Measurements from ENCODE around the gene LATS1.
A peak's percentile ranks its signal among the peaks of the same experiment; 100 is the strongest.

LATS1 gene

DNA sequence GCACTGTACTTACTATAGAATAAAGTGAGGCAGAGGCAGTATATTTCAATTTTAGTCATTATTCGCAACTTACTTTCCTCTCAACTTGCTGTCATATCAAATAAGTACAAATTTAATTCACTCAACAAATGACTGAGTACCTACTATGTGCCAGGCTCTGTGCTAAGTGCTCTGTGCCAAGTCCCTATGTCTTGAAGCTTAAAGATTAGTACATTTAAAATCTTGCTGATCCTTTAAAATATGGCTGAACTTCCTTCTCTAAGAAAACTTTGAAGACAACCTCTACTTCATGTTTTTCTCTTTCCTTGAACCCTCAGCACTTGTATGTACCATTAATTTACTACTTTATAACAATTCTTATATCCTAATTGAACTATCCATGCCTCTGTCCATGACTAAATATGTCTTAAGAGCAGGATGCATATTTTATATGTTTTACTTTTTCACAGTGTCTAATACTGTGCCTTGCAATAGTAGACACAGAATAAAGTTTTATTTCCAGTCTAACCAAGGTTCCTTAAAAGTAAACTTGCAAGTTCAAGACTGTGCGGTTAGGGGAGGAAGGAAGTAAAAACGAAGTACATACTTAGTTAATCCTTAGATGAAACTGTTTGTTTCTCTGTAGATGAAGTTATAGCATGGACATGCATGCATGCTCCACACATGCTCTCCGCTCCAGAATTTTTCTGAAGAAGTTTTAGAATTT is 10.0 kb upstream of the LATS1 start:
- CTCF ChIA-PET = no interaction called here
- DNase-seq (ENCODE audit: low spot score) = no peak
- H3K27ac ChIP-seq = no peak overlapping the region
- POLR2A ChIA-PET (ENCODE audit: low non-redundant PET) = no interaction called here
- TF ChIP-seq, protein P1, sequence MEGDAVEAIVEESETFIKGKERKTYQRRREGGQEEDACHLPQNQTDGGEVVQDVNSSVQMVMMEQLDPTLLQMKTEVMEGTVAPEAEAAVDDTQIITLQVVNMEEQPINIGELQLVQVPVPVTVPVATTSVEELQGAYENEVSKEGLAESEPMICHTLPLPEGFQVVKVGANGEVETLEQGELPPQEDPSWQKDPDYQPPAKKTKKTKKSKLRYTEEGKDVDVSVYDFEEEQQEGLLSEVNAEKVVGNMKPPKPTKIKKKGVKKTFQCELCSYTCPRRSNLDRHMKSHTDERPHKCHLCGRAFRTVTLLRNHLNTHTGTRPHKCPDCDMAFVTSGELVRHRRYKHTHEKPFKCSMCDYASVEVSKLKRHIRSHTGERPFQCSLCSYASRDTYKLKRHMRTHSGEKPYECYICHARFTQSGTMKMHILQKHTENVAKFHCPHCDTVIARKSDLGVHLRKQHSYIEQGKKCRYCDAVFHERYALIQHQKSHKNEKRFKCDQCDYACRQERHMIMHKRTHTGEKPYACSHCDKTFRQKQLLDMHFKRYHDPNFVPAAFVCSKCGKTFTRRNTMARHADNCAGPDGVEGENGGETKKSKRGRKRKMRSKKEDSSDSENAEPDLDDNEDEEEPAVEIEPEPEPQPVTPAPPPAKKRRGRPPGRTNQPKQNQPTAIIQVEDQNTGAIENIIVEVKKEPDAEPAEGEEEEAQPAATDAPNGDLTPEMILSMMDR (conservative IDR thresholded peaks at IDR 0.05; ENCODE audit: low read depth) = no peak

DNA sequence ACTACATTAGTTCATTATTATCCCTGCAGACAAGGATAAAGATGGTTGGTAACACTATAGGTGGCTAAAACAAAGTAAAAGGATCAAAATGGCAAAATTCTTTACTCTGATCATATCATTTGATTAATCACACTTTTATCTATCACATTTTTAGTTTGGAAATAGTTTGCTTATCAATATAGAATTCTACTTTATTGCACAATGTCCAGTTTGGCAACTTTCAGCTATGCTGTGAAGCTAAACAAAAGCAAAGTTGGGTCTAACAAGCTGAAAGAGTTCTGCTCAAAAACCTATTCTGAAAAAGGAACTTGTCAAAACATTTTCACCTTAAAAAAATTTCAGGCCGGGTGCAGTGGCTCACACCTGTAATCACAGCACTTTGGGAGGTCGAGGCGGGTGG is 7.9 kb upstream of the LATS1 start:
- no peak for DNase-seq (ENCODE audit: low spot score)
- TF ChIP-seq, protein P1 (conservative IDR thresholded peaks at IDR 0.05; ENCODE audit: low read depth) = no peak
- no peak overlapping the region for H3K27ac ChIP-seq
- POLR2A ChIA-PET (ENCODE audit: low non-redundant PET) = no interaction called here
- CTCF ChIA-PET = interaction anchor here (0.8 kb wide), 1 partner anchor 29 kb away, joined by 3 read pairs; no protein-coding TSS in a partner anchor

DNA sequence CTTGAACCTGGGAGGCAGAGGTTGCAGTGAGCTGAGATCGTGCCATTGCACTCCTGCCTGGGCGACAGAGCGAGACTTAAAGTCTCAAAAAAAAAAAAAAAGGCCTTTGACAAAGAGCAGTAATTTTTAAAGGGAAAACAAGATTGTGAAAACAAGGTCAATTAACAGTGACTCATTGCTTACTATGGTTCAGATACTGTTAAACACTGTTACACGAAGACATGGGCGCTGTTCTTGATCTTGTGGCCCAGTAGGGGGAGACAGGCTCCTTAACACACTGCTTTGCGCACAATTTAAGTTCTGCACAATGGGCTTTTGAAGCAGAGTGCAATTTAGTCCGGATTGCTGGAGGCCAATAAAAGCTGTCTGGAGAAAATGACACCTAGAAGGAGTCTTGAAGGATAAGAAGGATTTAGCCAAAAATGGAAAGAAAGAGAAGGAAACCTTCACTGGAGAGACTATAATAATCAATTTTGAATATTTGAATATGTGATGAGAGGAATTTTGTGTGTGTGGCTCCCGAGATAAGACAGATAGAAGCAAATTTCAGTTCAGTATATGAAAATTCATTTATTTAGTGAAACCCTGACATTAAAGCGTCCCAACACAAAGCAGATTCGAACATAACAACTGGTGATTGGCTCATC is 6.0 kb upstream of the LATS1 start:
- POLR2A ChIA-PET (ENCODE audit: low non-redundant PET) = no interaction called here
- peak; percentile 76 for DNase-seq (ENCODE audit: low spot score)
- CTCF ChIA-PET = interaction anchor here (0.6 to 0.7 kb wide), 6 partner anchors 88 to 1512 kb away, joined by 3 to 4 read pairs (median 4); partner anchors contain the start of gene RAET1E
- TF ChIP-seq, protein P1 (conservative IDR thresholded peaks at IDR 0.05; ENCODE audit: low read depth) = peak; percentile 77
- H3K27ac ChIP-seq = peak overlapping the region; percentile 46

DNA sequence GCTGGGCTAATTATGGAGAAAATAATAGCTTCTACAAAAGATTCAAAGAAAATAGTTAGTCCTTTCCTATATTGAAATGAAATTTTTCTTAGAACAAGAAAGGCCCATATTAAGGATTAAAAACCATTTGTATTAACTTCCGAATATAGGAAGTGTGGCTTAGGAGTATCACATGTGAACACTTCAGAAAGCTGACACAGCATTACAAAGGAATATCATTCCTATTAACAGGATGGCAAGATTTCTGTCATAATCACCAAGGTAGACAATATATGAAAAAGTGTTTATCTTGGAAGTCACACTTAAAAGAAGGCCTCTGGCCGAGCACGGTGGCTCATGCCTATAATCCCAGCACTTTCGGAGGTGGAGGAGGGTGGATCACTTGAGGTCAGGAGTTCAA is 5.4 kb upstream of the LATS1 start:
- TF ChIP-seq, protein P1 (conservative IDR thresholded peaks at IDR 0.05; ENCODE audit: low read depth) = no peak
- DNase-seq (ENCODE audit: low spot score) = no peak
- peak overlapping the region; percentile 46 for H3K27ac ChIP-seq
- CTCF ChIA-PET = interaction anchor here (0.6 to 0.7 kb wide), 3 partner anchors 95 to 864 kb away, joined by 3 to 4 read pairs (median 3); partner anchors contain the start of gene RAET1E
- POLR2A ChIA-PET (ENCODE audit: low non-redundant PET) = no interaction called here

DNA sequence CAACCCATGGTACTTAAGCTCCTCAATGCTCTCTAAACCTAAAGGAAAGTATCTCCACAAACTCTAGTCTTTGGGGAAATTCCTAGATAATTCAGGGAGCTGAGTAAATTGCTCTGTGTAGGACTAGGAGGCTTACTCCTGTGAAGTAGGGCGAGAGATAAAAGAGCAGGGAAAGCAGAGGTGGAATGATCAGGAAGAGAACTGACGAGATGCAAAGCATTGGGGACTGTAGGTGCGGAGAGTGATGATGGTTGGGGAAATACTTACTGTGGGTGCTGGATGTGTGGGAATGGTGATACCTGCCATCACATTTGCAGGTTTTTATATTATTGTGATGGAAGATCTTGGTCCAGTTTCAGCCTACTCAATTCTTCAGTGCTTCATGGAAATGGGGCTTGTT is 1.6 kb upstream of the LATS1 start:
- no peak for DNase-seq (ENCODE audit: low spot score)
- TF ChIP-seq, protein P1 (conservative IDR thresholded peaks at IDR 0.05; ENCODE audit: low read depth) = no peak
- H3K27ac ChIP-seq = no peak overlapping the region
- CTCF ChIA-PET = no interaction called here
- POLR2A ChIA-PET (ENCODE audit: low non-redundant PET) = no interaction called here

DNA sequence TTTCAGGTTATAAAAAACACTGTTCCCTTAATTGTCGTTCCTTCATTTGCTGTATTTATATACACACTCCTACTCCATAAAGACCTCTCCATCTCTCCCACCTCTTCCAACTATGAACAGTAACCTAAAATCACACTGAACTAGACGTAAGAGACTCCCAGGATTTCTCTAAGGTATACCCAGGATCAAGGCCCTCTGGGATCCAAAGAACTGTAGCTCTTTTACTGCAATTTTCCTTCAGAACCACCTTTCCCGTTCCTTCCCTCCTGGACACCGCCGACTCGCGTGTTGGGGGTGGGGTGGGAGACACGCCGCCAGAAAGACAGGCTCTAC is 680 bp downstream of the LATS1 start:
- H3K27ac ChIP-seq = peak overlapping the region; percentile 99
- ChIA-PET POLR2A (ENCODE audit: low non-redundant PET) (interaction anchor here (0.6 to 1.1 kb wide), 2 partner anchors 28 to 29 kb away, joined by 3 read pairs; no protein-coding TSS in a partner anchor), CTCF (interaction anchor here (0.5 kb wide), 1 partner anchor 73 kb away, joined by 3 read pairs; no protein-coding TSS in a partner anchor)
- TF ChIP-seq, protein P1 (conservative IDR thresholded peaks at IDR 0.05; ENCODE audit: low read depth) = no peak
- DNase-seq (ENCODE audit: low spot score) = no peak

Measured in RWPE1 (cell line).